B cell (primary cell): ENCODE data around the gene STX18. TPM values are rescaled to one million over a fixed set of nuclear protein-coding genes. Genes with fewer than 3 reads are reported as not detected.
"Not testable (repeated sequence)": the region's sequence is repeated elsewhere in the genome, so short reads cannot be mapped to it uniquely, and the experiment has no call there.

ENCODE experiments used
- ATAC-seq: fragments of 200-7000 bp; cut with Tn5 transposase; one replicate; pipeline ENCODE4 v1.10.0; 2021; ENCODE audit warnings: low read depth, mild to moderate bottlenecking, moderate number of reproducible peaks, moderate library complexity
- CTCF ChIA-PET: fragments of 350-600 bp; sonication (Branson Sonifier 250); formaldehyde crosslinking; loops from one replicate; lab custom pipeline; 2021; ENCODE audit warnings: antibody characterized with exemption, inconsistent platforms; lab: Charles Lee
- POLR2A ChIA-PET: fragments of 350-600 bp; sonication (Branson Sonifier 250); formaldehyde crosslinking; loops from one replicate; lab custom pipeline; 2021; ENCODE audit warnings: antibody characterized with exemption; lab: Charles Lee
- DNase-seq: peaks from one replicate; pipeline ENCODE4 v3.0.0; 2013
- H2AFZ ChIP-seq: 2 replicates; pipeline ENCODE4 v1.6.1; 2012; ENCODE audit warnings: mild to moderate bottlenecking, low read depth, low read length; ENCODE audit not compliant: insufficient read depth, poor library complexity, severe bottlenecking
- H3K27ac ChIP-seq, 2 donors: 1 replicate in 1 of 2; 2 replicates in 1 of 2; pipeline ENCODE4 v1.5.1; 2012 to 2013; ENCODE audit warnings: low read length in 2 of 2, mild to moderate bottlenecking in 2 of 2, moderate library complexity in 1 of 2
- H3K27me3 ChIP-seq, 4 experiments: fragments of 200-600 bp in 1 of 4; sonication (generic) in 1 of 4; replicated peaks in 1 of 4; 1 replicate in 2 of 4; 2 replicates in 2 of 4; pipeline versions ENCODE4 v1.6.1 to v1.7.0; 2013 to 2016; ENCODE audit warnings: low read length in 3 of 4, mild to moderate bottlenecking in 2 of 4, mixed read lengths in 1 of 4, moderate library complexity in 1 of 4; ENCODE audit not compliant: insufficient read depth in 4 of 4, control insufficient read depth in 3 of 4; ENCODE audit errors: control extremely low read depth in 1 of 4
- H3K36me3 ChIP-seq, 2 experiments: replicated peaks in 1 of 2; 1 replicate in 1 of 2; 2 replicates in 1 of 2; pipeline versions ENCODE4 v1.6.1 to v1.7.1; 2013; ENCODE audit warnings: low read length in 1 of 2; ENCODE audit not compliant: insufficient read depth in 2 of 2, control insufficient read depth in 1 of 2; ENCODE audit errors: control extremely low read depth in 1 of 2, extremely low read depth in 1 of 2
- H3K4me1 ChIP-seq, 2 donors: fragments of 200-600 bp in 1 of 2; sonication (generic) in 1 of 2; 1 replicate in 1 of 2; 2 replicates in 1 of 2; pipeline versions ENCODE4 v1.5.1 to v1.6.1; 2013 to 2017; ENCODE audit warnings: low read length in 2 of 2; ENCODE audit not compliant: control insufficient read depth in 2 of 2, insufficient read depth in 2 of 2
- H3K4me2 ChIP-seq: replicated peaks from 2 replicates; pipeline ENCODE3; 2012; ENCODE audit warnings: mild to moderate bottlenecking, low read depth, low read length; ENCODE audit not compliant: poor library complexity, severe bottlenecking
- H3K4me3 ChIP-seq, 5 experiments: fragments of 200-600 bp in 1 of 5; sonication (generic) in 1 of 5; 1 replicate in 3 of 5; 2 replicates in 2 of 5; pipeline versions ENCODE4 v1.5.1 to v1.7.0; 2011 to 2016; ENCODE audit warnings: low read length in 4 of 5, mild to moderate bottlenecking in 4 of 5, low read depth in 2 of 5, control low read depth in 1 of 5, moderate library complexity in 1 of 5; ENCODE audit not compliant: insufficient read depth in 1 of 5; ENCODE audit errors: control extremely low read depth in 1 of 5, extremely low read depth in 1 of 5
- H3K79me2 ChIP-seq: fragments of 200-600 bp; sonication (generic); one replicate; pipeline ENCODE4 v1.6.0; 2016; ENCODE audit warnings: low read length; ENCODE audit not compliant: control insufficient read depth, insufficient read depth
- H3K9ac ChIP-seq: fragments of 200-600 bp; sonication (generic); 2 replicates; pipeline ENCODE4 v1.6.1; 2017; ENCODE audit warnings: mild to moderate bottlenecking, low read length, moderate library complexity
- H3K9me3 ChIP-seq, 3 donors: one replicate each; pipeline versions ENCODE4 v1.6.1 to v1.7.1; 2013; ENCODE audit warnings: low read length in 2 of 3; ENCODE audit not compliant: control insufficient read depth in 2 of 3, insufficient read depth in 1 of 3; ENCODE audit errors: control extremely low read depth in 1 of 3
- H4K20me1 ChIP-seq: 2 replicates; pipeline ENCODE4 v1.6.0; 2012; ENCODE audit warnings: mild to moderate bottlenecking, low read length; ENCODE audit not compliant: insufficient read depth, control insufficient read depth, poor library complexity, severe bottlenecking
- H3K27ac Mint-ChIP-seq: one replicate; pipeline ENCODE4 v1.8.0; 2021; ENCODE audit warnings: mixed read lengths
- H3K27me3 Mint-ChIP-seq: one replicate; pipeline ENCODE4 v1.8.0; 2021; ENCODE audit warnings: mixed read lengths
- H3K4me1 Mint-ChIP-seq: one replicate; pipeline ENCODE4 v1.8.0; 2021; ENCODE audit warnings: mixed read lengths
- H3K4me3 Mint-ChIP-seq: one replicate; pipeline ENCODE4 v1.8.0; 2021; ENCODE audit warnings: mixed read lengths
- H3K9me3 Mint-ChIP-seq: one replicate; pipeline ENCODE4 v1.8.0; 2022; ENCODE audit warnings: mixed read lengths; ENCODE audit not compliant: insufficient read depth
- EZH2 ChIP-seq: IDR thresholded peaks from 2 replicates; pipeline ENCODE4 v1.6.1; 2012; ENCODE audit warnings: borderline replicate concordance, low read depth, mild to moderate bottlenecking, moderate library complexity, low read length; ENCODE audit not compliant: insufficient read depth, poor library complexity, severe bottlenecking
- WGBS: methylation state at CpG from one replicate; pipeline ENCODE4 v1.1.5; 2013; ENCODE audit warnings: missing lambda C conversion rate; ENCODE audit not compliant: insufficient coverage; 5-methylcytosine and 5-hydroxymethylcytosine counted together
- intact Hi-C: fragments of 100-400 bp; cut with micrococcal nuclease; formaldehyde crosslinking; loops from one replicate; pipeline ENCODE4 v1.10.0; 2022
- polyA plus RNA-seq: library from polyadenylated mRNA; depleted of rRNA; stranded (reverse); fragments of >200 nt; gene quantifications from 2 replicates; pipeline ENCODE4 v1.2.3, GENCODE V29; 2012
- total RNA-seq, 2 donors: library from RNA; stranded (reverse); fragments of 120-200 nt in 1 of 2; gene quantifications; 1 replicate in 1 of 2; 2 replicates in 1 of 2; pipeline versions ENCODE4 v1.2.3 to v1.2.4, GENCODE V29; 2013 to 2022
- TF ChIP-seq, protein P1 (sequence below): fragments of 200-600 bp; IDR thresholded peaks from one replicate; pipeline ENCODE4 v1.8.0; 2022; ENCODE audit warnings: antibody characterized with exemption, mild to moderate bottlenecking

STX18 gene
- total and polyA plus RNA-seq, 2 donors (not counting 1 experiment from before 2014, with no cell fraction given), result 20.3 to 33.6 TPM

GRCh38 chr4:4507403-4507802 is 34.4 kb downstream of the STX18 start:
- Histone ChIP-seq H3K27ac (no peak overlapping the region), H3K27me3 (no peaks in the 10 kb centered on the region), H3K79me2 (peaks cover 28% of the 10 kb centered on the region), H3K36me3 (no peaks in the 10 kb centered on the region), H2AFZ (no peak overlapping the region), H3K9me3 (no peaks in the 10 kb centered on the region), H4K20me1 (peaks cover 13% of the 10 kb centered on the region), H3K9ac (no peak overlapping the region), H3K4me2 (no peak overlapping the region), H3K4me1 (peaks cover 3 to 6% of the 10 kb centered on the region in 2 donors), H3K4me3 (no peak overlapping the region)
- H3K27me3 Mint-ChIP-seq, result no peaks in the 10 kb centered on the region
- intact Hi-C loops, result no loop called here
- ChIA-PET CTCF (interaction anchor here (0.6 to 1.5 kb wide), 3 partner anchors 17 to 1057 kb away, joined by 3 to 7 read pairs (median 4); no protein-coding TSS in a partner anchor), POLR2A (no interaction called here)
- no peak overlapping the region for H3K27ac Mint-ChIP-seq
- no peak for ATAC-seq
- no peak for DNase-seq
- H3K4me3 Mint-ChIP-seq, result no peak overlapping the region
- peaks cover 23% of the 10 kb centered on the region for H3K4me1 Mint-ChIP-seq
- no peak for TF ChIP-seq EZH2
- TF ChIP-seq, protein P1, sequence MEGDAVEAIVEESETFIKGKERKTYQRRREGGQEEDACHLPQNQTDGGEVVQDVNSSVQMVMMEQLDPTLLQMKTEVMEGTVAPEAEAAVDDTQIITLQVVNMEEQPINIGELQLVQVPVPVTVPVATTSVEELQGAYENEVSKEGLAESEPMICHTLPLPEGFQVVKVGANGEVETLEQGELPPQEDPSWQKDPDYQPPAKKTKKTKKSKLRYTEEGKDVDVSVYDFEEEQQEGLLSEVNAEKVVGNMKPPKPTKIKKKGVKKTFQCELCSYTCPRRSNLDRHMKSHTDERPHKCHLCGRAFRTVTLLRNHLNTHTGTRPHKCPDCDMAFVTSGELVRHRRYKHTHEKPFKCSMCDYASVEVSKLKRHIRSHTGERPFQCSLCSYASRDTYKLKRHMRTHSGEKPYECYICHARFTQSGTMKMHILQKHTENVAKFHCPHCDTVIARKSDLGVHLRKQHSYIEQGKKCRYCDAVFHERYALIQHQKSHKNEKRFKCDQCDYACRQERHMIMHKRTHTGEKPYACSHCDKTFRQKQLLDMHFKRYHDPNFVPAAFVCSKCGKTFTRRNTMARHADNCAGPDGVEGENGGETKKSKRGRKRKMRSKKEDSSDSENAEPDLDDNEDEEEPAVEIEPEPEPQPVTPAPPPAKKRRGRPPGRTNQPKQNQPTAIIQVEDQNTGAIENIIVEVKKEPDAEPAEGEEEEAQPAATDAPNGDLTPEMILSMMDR, result no peak
- no peaks in the 10 kb centered on the region for H3K9me3 Mint-ChIP-seq
- WGBS, result 100% methylated on average over 9 of the region's 14 CpGs

DNA sequence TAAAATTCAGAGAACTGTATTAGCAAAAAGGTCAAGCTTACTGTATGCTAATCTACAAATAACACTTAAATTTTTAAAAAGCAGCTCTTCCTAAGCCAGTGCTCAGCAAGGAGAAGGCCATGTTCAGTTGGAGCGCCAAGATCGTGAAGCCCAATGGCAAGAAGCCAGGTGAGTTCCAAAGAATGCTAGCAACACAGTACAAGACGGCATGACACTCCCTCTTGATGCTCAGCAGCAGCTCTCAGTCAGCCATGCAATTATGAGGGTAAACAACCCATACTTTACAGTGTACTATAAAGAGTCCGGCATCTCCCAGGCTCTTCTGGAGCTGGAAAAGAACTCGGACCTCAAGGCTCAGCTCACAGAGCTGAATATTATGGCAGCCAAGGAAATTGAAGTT is 34.9 kb downstream of the STX18 start:
- Histone ChIP-seq H3K9ac (no peak overlapping the region), H3K9me3 (no peaks in the 10 kb centered on the region), H3K4me2 (no peak overlapping the region), H3K79me2 (peaks cover 28% of the 10 kb centered on the region), H2AFZ (no peak overlapping the region), H3K4me3 (no peak overlapping the region), H4K20me1 (peaks cover 9% of the 10 kb centered on the region), H3K36me3 (no peaks in the 10 kb centered on the region), H3K4me1 (peaks cover 3 to 6% of the 10 kb centered on the region in 2 donors), H3K27ac (no peak overlapping the region), H3K27me3 (no peaks in the 10 kb centered on the region)
- Mint-ChIP-seq H3K9me3 (no peaks in the 10 kb centered on the region), H3K27ac (no peak overlapping the region), H3K27me3 (no peaks in the 10 kb centered on the region), H3K4me3 (no peak overlapping the region), H3K4me1 (peaks cover 24% of the 10 kb centered on the region)
- intact Hi-C loops, result no loop called here
- DNase-seq (no peak), ATAC-seq (no peak)
- CTCF ChIA-PET, result interaction anchor here (0.6 to 1.5 kb wide), 3 partner anchors 17 to 1057 kb away, joined by 3 to 7 read pairs (median 4); no protein-coding TSS in a partner anchor
- no peak for TF ChIP-seq EZH2
- TF ChIP-seq, protein P1, result no peak
- POLR2A ChIA-PET, result no interaction called here
- 95% methylated on average over 3 of the region's 5 CpGs for WGBS

DNA sequence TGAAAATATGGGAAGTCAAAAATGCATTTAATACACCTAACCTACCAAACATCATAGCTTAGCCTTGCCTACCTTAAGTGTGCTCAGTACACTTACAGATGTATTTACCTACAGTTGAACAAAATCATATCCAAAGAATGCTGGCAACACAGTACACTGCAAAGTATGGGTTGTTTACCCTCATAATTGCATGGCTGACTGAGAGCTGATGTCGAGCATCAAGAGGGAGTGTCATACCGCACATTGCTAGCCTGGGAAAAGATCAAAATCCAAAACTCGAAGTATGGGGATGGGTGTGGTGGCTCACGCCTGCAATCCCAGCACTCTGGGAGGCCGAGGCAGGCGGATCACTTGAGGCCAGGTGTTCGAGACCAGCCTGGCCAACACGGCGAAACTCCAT is 36.6 kb downstream of the STX18 start:
- H3K27ac ChIP-seq, H3K9ac ChIP-seq, H3K9me3 ChIP-seq, H3K4me1 ChIP-seq, H3K27ac Mint-ChIP-seq, H3K27me3 Mint-ChIP-seq, H4K20me1 ChIP-seq, H3K27me3 ChIP-seq, intact Hi-C loops, H3K36me3 ChIP-seq, H3K4me2 ChIP-seq, H3K4me3 Mint-ChIP-seq, ATAC-seq, H3K4me3 ChIP-seq, POLR2A ChIA-PET, H2AFZ ChIP-seq, DNase-seq, H3K9me3 Mint-ChIP-seq: not testable (repeated sequence)
- WGBS, result 100% methylated on average over 5 of the region's 9 CpGs
- H3K79me2 ChIP-seq, result peaks cover 26% of the 10 kb centered on the region
- CTCF ChIA-PET, result interaction anchor here (1.3 to 1.7 kb wide), 2 partner anchors 17 to 92 kb away, joined by 4 to 7 read pairs; no protein-coding TSS in a partner anchor
- H3K4me1 Mint-ChIP-seq, result peaks cover 22% of the 10 kb centered on the region
